HG03135 (cell line): Measurements from ENCODE around the gene DMXL2.
"Not testable (repeated sequence)": the region's sequence is repeated elsewhere in the genome, so short reads cannot be mapped to it uniquely, and the experiment has no call there.

Source experiments
- ATAC-seq: cut with Tn5 transposase; IDR thresholded peaks from one replicate; pipeline ENCODE4 v1.9.1; 2021; ENCODE audit warnings: mild to moderate bottlenecking, moderate library complexity; ENCODE audit not compliant: unreplicated experiment

DMXL2 gene

DNA sequence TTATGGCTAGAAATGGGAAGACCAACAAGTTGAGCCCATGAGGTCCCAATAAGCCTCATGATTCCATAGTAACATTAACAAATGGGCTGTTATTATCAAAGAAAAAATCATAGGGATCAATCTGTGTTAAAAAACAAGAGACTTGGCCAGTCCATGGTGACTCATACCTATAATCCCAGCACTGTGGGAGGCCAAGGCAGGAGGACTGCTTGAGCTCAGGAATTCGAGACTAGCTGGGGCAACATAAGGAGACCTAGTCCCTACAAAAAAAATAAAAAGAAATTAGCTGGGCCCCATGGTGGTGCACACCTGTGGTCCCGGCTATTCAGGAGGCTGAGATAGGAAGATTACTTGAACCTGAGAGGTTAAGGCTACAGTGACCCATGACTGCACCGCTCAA, 124.8 kb downstream of the DMXL2 start:
- ATAC-seq, result no peak

DNA sequence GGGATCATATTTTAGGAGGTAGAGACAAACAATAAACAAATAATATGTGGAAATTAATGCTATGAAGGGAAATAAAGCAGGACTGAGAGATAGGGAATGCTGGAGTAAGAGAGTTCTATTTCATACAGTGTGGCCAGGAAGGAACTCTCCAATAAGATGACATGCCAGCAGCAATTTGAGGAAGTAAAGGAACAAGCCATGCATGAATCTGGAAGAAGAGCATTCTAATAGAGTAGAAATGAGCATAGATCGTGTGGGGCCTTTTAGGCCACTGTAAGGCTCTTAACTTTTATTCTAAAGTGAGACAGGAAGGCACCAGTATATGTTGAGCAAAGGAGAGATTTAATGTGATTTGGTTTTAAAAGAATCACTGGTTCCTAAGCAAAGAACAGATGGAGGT, 126.3 kb downstream of the DMXL2 start:
- no peak for ATAC-seq

DNA sequence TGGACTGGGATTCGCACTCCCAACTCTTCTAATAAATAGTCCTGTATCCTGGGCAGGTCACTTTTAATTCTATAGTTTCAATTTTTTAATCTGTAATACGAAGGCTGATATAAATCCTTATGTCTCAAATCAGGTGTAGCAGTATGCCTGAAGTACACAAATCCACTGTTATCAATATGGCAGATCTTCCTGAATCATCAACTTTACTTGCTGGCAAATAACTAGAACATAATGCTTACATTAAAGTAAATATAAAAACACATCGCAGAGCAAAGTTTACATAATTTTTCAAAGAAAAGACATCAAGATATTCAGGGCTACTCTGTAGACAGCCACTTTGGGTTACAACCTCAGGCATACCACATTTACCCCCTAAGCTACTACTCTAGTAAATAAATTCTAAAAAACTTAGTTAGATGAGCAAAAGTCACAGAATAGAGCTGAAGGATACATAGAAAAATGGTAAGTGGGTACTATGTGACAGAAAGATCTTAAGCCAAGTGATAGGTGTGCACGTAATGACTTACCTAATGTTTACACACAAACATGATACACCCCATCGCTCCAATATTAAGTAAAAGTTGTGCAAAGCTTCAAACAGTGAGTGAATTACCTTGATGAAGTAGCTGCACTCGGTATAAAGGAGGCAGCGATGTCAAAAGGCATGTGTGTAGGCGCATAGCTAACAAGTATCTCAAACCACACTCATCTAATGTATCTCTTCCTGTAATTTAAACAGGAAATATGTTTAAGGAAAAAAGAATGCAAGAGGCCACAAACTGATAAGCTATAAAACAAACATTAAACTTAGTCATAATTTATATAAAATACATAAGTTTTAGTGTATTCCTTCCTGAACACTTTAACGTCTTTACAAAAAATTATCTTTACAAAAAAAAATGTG, 127.9 kb downstream of the DMXL2 start:
- no peak for ATAC-seq

DNA sequence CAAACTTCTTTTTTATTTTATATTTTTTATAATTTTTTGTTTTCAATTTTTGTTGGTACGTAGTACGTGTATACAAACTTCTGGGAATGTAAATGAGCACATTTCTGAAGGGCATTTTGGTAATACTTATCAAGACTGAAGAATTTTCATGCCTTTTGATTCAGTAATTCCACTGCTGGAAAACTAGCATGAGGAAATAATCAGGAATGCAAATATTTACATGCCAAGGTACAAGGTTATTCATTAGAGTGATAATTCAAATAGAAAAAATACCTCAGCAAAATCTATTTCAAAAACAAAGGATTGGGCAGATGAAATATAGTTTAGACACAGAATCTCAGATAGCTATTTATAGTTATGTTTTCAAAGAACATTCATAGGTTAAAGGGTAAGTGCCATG, 128.7 kb downstream of the DMXL2 start:
- ATAC-seq, result no peak

DNA sequence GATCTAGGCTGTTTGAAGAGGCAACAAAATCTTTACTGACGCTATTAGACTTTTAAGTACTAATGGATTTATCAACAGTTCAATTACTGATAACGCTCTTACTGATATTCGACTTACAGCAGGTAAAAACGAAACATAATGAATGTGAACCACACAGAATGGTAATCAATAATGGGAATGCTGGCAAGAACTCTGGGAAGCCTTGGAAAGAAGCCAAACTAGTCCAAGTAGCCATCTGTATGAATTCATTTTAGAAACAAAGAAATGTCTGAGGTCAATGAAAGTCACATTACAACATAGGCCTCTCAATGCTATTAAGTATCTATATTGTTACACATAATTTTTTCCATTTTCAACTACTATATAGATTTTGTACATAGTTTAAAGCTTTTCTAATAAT, 130.0 kb downstream of the DMXL2 start:
- no peak for ATAC-seq

DNA sequence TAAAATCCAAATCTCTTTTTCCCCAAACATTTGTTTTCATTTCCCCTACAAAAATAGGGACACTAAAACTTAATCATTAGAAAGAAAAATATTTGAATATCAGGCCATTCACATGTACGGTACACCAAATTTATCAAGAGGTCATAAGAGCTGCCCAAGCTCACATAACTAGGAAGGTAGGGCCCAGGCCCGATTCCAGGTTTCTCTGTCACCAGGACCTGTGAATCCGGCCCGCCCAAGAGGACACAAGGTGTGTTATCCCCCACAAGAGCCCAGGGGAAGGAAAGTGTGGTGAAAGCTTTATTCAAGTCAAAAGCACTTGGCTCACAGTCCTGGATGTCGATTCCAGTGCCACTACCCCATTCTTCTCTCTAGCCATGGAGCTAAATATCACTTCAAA, 130.6 kb downstream of the DMXL2 start:
- ATAC-seq, result no peak

DNA sequence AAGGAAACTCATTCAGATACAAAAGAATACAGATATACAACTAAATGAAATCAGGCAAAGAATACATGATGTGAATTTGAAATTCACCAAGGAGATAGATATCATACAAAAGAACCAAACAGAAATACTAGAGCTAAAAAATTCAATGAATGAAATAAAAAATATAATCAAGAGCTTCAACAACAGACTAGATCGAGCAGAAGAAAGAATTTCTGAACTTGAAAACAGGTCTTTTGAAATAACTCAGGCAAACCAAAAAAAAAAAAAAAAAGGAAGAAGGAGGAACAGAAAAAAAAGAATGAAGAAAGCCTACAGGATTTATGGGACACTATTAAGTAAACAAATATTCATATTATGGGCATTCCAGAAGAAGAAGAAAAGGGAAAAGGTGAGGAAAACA, 137.8 kb downstream of the DMXL2 start:
- ATAC-seq, result no peak

DNA sequence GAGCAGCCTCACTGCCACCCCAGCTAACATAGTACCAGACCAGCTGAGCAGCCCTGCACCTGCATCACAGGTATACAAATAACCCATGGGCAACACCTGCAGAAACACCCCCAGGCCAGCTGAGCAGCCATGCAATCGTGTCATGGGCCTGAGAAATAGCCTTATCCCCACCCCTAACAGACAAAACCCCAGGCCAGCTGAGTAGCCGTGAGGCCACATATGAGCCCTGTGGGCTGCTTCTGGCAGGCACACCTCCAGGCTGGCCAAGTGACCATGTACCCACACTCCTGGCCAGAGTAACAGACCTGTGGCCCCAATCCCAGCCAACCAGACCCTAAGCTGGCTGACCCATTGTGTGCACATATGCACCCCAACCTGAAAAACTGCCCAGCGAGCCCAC, 138.6 kb downstream of the DMXL2 start:
- no peak for ATAC-seq

DNA sequence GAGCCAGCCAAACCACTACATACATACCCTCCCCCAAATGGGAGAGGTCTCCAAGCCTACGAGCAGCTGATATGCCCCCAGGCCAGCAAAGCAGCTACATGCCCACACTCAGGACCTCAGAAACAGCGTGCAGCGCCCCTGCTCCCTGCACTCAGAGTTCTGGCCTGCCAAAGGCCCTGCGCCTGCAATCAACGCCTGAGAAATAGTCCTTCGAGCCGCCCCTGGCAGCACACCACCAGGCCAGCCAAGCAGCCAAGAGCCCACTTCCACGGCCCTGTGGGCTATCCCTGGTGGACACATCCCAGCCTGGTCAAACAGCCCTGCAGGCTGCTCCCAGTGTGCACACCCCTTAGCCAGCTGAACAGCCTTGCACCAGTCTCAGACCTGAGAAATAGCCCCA, 139.1 kb downstream of the DMXL2 start:
- no peak for ATAC-seq

DNA sequence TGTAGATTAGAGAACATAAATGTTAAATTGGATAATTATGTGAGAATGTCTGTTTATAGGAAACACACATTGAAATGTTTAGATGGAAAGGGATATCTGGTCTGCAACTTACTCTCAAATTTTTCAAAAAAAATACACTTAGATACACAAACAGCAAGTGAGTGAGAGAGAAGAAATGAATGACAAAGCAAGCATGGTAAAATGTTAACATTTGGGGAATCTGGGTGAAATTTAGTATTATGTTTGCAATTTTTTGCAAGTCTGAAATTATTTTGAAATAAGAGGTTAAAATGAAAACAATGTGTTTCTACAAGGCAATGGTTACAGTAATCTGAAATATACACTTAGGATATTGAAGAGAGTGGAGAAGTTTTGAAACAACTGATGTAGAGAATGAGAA, 146.8 kb downstream of the DMXL2 start:
- ATAC-seq, result no peak

DNA sequence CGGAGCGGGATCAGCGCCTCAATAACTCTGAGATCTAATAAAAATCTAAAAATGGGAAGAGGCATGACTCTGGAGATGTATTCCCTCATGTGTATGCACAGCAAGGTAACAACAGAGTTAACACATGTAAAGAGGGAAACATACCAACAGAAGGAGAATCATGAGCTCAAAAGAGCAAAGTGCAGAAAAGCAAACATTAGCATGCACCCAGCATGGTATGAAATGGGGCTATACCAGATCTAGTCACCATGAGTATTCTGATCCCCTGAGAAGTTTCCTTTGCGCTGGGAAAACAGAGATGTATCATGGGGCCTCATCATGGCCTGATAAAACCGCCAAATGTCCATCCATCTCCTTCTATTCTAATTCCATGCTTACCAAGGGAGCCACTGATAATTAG, 152.1 kb downstream of the DMXL2 start:
- no peak for ATAC-seq

DNA sequence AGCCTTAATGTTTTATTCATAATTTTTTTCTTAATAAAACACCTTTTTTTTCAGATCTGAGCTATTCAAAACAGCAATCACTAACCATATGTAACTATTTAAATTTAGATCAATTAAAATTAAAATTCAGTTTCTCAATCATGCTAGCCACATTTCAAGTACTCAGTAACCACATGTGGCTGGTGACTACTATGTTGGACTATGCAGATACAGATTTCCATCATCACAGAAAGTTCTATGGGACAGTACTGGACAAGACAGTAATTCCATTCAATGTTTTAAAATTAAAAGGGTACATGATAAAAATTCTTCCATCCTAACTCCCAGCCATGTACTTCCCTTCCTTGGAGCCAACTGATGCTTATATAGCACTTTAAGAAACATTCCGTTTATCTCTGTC, 161.8 kb downstream of the DMXL2 start:
- no peak for ATAC-seq

DNA sequence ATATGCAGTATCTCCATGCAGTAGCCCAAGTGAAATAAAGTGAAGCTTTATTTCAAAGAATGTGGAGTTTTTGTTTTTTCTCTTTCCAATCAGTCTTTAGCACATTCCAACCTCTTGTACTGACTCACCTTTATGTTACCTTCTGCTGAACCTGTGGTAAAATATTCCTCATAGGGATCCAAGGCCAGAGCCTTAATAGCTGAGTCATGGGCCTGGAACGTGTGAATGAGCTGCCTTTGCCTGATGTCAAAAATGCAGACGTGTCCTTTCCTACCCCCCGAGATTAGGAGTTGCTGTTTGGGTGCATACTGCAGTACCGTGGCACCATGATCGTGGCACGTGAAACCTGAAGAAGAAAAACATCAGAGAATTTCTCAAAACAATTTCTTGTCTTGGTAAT, 172.6 kb downstream of the DMXL2 start:
- no peak for ATAC-seq

DNA sequence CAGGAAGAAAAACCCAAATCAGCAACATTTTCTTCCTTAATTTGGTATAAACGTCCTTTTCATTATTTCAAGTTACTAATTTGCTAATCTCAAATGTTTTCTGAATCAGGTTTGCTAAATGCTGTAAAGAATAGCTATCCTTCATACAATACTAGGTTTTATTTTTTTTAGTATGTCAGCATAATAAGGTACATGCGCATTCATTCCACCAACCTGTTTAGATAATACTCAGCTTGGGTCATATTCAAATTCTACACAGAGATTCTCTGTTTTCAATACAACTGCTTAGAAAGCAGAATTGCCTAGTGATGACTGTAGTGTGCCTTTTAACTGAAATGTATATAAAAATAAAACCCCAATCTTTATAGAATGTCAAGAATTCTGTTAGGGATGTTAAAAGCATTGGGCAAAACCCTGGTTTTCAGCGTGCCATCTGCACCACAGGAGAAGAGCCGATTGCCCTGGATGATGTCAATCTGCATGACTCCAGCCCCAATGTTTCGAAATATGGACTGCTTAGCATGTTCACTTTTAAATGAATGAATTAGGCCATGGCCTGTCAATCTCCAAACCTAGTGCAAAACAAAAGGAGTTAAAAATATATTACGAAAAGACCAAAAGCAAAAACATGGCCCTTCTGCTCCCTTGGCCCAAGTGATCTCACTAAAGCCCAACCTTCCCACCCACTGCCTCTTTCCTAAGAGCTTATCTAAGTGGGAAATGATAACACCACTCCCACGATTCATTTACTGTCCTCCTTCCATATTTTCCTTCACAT, 173.8 kb downstream of the DMXL2 start:
- no peak for ATAC-seq

DNA sequence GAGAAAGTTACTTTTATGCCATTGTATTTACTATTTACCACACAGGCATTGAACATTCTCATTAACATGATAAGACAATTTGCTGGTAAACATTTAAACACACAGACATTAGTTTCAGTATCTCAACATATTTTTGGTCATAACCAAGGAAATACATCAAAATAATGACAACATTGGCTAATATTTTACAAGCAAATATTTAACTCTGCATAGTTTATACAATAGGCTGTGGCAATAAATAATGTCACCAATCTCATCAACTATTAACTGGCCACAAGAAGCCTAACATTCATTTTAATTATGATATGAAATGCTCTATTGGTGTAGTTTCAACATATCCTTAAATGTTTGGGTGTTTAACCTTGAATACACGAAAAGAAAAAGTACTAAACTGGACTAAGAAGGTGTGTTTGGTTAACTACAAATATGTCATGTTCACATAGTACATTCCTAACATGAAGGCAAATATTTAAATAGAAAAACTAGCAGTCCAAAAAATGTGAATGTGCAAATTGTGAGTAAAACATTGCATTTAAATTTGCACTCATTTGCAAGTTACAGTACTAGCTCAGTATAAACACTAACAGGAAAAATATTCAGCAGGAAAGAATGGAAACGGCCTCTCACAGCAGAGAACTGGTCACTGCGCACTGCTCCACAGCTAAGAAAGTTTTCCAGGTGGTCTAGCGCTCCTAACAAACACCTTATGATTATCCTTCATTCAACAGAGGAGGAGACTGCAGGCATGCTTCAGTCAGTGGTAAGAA, 174.5 kb downstream of the DMXL2 start:
- no peak for ATAC-seq

DNA sequence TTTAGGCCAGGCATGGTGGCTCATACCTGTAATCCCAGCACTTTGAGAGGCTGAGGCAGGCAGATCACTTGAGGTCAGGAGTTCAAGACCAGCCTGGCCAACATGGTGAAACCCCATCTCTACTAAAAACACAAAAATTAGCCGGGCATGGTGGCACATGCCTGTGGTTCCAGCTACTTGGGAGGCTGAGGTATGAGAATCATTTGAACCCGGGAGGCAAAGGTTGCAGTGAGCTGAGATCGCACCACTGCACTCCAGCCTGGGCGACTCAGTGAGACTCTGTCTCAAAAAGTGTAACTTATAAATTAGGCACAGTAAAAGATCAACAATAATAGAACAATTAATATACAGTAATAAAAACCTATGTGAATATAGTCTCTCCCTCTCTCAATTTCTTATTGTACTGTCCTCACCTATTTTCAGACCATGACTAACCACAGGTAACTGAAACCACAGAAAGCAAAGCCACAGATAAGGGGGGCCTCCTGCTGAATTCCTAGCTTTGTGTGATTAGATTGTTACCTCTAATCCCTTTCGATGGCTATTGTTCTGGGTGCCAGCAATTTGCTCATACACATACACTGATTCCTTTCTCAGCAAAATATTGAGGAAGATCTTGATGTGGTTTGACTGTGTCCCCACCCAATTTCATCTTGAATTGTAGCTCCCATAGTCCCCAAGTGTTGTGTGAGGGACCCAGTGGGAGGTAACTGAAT, 176.4 kb downstream of the DMXL2 start:
- not testable (repeated sequence) for ATAC-seq

DNA sequence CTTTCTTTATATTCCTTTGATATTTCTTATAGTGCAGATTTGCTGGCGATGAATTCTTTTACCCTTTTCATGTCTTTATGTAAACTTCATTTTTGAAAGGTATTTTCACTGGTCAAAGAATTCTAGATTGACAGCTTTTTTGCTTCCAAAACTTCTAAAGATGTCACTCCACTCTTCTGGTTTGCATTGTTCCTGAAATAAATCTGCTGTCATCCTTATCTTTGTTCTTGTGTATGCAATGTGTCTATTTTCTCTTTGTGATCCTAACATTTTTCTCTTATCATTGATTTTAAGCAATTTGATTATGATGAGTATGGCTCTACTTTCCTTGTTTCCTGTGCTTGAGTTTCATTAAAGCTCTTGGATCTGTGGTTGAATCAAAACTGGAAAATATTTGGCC, 177.8 kb downstream of the DMXL2 start:
- no peak for ATAC-seq

DNA sequence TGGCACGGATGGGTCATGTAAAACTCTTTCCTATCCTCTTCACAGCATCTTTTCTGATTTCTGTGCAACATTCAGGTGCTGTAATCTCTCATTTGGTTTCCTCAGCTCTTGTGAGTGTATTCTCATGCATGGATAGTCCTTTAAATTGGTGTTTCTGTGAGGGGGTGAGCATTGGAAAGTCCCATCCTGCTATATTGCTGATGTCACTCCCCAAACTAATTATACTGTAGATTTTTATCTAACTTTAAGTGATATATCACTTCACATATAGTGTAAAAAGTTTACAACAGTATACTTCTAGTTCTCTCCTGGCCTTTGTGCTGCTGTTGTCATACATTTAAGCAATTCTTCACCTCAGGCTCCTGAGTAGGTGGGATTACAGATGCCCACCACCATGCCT, 178.5 kb downstream of the DMXL2 start:
- no peak for ATAC-seq

DNA sequence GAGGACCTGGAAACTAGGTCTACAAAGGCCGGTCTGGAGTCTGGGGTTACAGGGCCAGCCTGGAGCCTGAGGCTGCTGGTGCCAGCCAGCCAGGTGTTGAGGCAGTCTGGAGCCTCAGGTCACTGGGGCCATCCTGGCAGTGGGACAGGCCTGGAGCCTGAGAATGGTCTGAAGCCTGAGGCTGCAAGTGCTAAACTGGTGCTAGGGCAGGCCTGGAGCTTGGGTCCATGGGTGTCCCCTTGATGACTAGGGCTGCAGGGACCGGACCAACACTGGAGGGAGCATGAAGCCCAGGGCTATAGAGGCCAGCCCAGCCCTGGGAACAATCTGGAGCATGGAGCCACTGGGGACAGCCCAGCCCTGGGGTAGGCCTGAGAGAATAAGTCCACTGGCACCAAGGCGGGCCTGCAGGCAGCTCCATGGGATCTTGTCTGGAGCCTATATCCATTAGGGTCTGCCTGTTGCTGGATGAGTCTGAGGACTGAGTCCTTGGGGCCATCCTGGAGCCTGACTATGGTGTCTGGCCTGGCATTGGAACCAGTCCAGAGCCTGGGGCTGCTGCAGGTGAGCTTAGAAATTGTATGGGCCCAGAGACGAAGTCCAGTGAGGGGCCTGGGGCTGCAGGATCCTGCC, 179.2 kb downstream of the DMXL2 start:
- no peak for ATAC-seq

DNA sequence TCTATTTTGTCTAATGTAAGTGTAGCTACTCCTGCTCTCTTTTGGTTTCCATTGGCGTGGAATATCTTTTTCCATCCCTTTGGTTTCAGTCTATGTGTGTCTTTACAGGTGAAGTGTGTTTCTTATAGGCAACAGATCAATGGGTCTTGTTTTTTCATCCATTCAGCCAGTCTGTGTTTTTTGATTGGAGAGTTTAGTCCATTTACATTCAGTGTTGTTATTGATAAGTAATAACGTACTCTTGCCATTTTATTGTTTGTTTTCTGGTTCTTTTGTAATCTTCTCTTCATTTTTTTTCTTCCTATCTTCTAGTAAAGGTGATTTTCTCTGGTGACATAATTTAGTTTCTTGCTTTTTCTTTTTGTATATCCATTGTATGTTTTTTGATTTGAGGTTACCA, 184.0 kb downstream of the DMXL2 start:
- no peak for ATAC-seq
